Pons (tissue), 1 donor: ENCODE data around the gene UVRAG.
"Not testable (repeated sequence)": the region's sequence is repeated elsewhere in the genome, so short reads cannot be mapped to it uniquely, and the experiment has no call there.

Experiments
- DNase-seq: peaks from one replicate; pipeline ENCODE4 v3.0.0-alpha.2; 2016; ENCODE audit warnings: low spot score

UVRAG gene

GRCh38 chr11:75968021-75968625, 153.1 kb downstream of the UVRAG start:
- DNase-seq = no peak

DNA sequence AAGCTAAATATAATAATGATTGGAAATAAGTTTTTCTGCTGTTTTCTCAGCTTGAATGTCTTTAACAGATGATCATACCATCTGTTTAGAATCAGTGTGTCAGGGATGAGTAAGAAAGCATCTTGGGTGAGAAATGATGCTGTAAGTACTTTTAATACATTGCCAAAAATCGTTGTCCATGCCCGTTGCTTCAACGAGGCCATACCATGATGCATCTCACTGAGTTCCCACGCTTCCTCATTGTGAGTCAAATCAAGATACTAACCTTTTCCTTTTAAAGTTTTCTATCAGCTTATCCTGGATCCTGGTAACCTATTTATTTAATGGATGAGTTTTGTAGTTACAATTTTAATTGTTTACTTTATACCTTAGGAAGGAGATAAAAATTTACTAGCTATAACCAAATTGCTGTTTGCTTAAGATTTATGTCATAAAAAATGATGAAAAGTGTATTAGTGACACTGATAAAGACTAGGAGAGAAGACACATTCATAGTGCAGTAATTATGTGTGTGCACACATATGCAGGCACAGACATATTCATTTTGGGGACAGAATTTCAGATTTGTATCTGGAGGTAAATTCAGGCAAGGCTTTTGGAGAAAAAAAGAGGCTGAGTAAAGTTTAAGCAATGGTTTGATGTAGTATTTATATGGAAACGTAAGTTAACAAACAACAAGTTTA, 154.8 kb downstream of the UVRAG start:
- no peak for DNase-seq

GRCh38 chr11:75973710-75974109, 158.7 kb downstream of the UVRAG start:
- not testable (repeated sequence) for DNase-seq

- not testable (repeated sequence) for DNase-seq
Observed at GRCh38 chr11:75979075-75979474, 164.1 kb downstream of the UVRAG start.

DNA sequence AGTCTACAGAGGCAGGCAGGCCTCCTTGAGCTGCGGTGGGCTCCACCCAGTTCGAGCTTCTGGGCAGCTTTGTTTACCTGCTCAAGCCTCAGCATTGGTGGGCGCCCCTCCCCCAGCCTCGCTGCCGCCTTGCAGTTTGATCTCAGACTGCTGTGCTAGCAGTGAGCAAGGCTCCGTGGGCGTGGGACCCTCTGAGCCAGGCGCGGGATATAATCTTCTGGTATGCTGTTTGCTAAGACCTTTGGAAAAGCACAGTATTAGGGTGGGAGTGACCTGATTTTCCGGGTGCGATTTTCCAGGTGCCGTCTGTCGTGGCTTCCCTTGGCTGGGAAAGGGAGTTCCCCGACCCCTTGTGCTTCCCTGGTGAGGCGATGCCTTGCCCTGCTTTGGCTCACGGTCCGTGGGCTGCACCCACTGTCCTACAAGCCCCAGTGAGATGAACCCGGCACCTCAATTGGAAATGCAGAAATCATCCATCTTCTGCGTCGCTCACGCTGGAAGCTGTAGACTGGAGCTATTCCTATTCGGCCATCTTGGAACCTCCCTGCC, 164.5 kb downstream of the UVRAG start:
- DNase-seq = not testable (repeated sequence)

DNA sequence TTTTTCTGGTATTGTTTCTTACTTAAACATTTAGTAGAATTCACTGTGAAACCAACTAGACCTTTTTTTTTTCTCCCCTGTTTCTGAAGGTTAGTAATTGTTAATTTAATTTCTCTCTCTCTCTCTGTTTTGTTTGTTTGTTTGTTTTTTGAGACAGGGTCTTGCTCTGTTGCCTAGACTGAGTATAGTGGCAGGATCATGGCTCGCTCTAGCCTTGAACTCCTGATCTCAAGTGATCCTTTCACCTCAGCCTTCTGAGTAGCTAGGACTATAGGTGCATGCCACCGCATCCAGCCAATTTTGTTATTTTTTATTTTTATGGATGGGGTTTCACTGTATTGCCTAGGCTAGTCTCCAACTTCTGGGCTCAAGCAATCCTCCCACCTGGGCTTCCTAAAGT, 165.0 kb downstream of the UVRAG start:
- no peak for DNase-seq

DNA sequence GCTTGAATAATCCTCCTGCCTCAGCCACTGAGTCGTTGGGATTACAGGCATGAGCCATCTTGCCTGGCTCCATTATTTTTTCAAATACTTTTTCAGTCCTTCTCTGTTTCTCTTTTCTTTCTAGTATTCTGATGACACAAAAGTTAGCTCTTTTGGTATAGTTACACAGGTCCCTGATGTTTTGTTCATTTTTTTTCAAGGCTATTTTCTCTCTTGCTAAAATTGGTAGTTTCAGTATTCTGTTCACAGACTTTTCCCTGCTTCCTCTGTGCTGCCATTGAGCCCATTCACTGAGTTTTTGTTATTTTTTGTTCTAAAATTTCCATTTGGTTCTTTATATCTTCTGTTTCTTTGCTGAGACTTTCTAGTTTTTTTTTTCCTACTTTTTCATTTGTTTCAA, 166.5 kb downstream of the UVRAG start:
- DNase-seq = no peak

GRCh38 chr11:75982309-75982708, 167.3 kb downstream of the UVRAG start:
- DNase-seq = no peak

- DNase-seq = no peak
Observed at GRCh38 chr11:75986966-75987365, 172.0 kb downstream of the UVRAG start.

GRCh38 chr11:75993126-75993525, 178.1 kb downstream of the UVRAG start:
- DNase-seq = no peak

GRCh38 chr11:75994616-75995015, 179.6 kb downstream of the UVRAG start:
- DNase-seq = no peak

- no peak for DNase-seq
Observed at GRCh38 chr11:75996523-75997442, 181.8 kb downstream of the UVRAG start.

DNA sequence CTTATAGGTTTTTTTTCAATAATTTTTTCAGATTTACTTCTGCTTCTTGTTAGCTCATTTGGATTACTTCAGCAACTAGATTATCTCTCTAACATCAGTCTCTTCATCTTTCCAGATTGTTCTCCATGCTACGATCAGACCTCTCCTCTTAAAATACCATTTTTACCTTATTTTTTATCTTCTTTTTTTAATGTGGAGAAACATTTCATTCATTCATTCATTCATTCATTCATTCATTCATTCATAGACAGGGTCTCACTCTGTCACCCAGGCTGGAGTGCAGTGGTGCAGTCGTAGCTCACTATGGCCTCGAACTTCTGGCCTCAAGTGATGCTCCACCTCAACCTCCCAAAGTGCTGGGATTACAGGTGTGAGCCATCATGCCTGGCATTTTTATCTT, 189.4 kb downstream of the UVRAG start:
- DNase-seq = no peak

- no peak for DNase-seq
Observed at GRCh38 chr11:76005756-76006155, 190.7 kb downstream of the UVRAG start.

DNA sequence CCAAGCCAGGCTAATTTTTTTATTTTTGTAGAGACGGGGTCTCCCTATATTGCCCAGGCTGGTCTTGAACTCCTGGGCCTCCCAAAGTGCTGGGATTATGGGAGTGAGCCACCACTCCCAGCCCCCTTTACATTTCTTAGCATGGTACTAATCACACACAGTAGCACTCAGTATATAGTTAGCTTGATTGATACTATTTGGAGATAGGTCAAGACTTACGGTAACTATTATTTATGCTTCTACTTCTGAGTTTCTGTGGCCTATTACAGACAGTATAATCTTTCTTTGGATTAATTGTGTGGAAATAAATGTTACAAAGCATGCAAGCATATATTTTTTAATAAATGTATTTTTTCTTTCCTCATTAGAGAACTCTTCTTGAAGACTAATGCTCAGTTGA, 192.2 kb downstream of the UVRAG start:
- DNase-seq = no peak

DNA sequence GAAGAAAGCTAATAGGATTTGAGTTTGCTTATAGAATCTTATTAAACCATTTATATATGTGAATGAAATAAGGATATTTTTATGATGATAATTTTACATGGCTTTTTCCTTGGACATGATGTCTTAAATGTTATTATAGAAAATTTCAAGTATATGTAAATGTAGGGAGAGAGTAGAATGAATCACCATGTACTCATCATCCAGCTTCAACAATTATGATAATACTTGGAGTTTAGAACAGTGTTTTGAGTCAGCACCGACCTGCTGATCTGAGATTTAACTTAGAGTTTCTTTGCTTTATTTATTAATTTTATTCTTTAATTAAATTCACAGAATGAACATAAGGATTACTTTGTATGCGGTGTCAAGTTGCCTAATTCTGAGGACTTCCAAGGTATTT, 193.5 kb downstream of the UVRAG start:
- DNase-seq = no peak

DNA sequence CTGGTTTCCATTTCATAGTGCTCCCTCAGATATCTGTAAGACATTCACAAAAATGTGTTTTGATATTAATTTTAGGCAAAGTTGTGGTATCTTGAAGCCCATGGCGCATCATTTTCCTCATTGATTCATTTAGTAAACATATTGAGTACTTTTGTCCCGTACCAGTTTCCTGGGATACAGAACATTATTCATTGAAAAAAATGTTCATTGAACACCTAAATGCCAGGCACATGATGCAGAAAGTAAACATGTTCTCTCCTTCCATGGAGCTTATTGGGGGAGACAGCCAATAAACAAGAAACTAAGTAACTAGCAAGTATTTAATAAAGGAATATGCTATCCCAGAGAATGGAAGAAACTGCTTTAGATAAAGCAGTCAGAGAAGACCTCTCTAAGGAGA, 195.0 kb downstream of the UVRAG start:
- DNase-seq = no peak

DNA sequence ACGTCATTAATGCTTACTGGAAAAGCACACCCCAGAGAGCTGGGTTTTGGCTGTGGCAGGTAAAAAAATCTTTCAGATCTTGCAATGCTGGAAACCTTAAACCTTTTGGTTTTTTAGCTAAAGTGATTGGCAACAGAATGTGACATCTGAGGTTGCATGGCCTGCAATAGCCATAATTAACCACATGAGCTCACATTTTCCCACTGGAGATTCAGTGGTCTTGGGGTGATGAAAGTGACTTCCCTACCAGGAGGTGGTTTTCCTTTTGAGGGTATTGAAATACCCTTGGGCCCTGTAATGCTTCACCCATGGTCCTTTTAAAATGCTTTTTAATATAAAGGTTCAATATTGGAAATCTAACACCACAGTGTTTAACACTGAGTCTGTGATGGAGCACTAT, 198.5 kb downstream of the UVRAG start:
- no peak for DNase-seq

DNA sequence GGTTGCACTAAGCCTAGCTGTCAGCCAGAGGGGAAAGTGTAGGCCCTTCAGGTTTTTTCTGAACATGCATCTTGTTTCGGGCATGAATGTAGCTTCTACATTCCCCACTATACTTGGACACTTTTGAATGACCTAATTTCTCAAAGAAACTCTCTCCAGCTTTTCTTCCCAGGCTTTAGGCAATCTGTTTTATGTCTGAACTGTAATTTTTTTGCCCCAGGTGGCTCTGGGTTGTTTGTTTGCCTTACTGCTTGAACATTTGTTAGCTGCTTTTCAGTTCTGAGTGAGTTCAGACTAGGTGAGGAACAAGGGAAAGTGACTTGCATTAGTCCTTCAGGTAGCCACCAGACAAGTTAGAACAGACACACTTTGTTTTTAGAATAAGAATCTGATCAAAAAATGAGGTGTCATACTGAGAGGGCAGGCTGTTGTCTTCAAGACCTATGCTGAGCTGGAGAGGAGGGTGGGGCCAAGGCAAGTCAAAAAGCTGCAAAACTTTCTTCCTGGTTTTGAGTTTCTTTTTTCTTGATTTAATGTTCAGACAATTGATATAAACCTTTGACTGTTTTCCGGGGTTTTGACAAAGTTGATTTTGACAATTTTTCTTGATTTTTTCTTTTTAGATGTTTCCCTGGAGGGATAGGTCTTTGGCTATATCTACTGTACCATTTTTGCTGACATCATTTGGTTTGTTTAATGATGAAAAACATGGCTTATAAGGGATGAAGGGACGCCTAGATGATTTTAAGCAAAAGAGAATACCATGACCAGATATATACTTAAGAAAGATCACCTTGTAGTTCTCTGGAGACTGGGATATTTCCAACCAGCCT, 208.4 kb downstream of the UVRAG start:
- DNase-seq = no peak

GRCh38 chr11:76025068-76025467, 210.1 kb downstream of the UVRAG start:
- DNase-seq = no peak

GRCh38 chr11:76025817-76026216, 210.8 kb downstream of the UVRAG start:
- no peak for DNase-seq

DNA sequence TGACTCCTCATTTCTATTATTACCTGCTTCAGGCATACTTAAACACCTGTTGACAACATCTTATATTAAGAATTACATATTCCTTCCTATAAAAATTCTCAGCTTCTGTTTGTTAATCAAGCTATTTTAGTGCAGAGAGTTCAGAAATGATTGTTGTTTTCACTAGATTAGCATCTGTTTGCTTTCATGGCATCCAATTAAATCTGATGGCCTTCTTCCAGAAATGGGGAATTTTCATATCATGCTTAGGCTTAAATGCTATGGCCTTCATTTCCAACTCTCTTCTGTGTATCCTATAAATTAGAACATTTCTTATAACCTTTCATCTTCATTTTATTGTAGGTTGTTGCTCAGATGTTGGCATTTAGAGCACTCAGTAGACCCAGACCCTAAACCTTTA, 211.3 kb downstream of the UVRAG start:
- DNase-seq = no peak
